HG02678 (cell line): ENCODE results near the gene SCRG1.

ENCODE experiments used
- ATAC-seq: cut with Tn5 transposase; IDR thresholded peaks from one replicate; pipeline ENCODE4 v1.9.1; 2021; ENCODE audit warnings: mild to moderate bottlenecking, moderate library complexity; ENCODE audit not compliant: unreplicated experiment

SCRG1 gene

DNA sequence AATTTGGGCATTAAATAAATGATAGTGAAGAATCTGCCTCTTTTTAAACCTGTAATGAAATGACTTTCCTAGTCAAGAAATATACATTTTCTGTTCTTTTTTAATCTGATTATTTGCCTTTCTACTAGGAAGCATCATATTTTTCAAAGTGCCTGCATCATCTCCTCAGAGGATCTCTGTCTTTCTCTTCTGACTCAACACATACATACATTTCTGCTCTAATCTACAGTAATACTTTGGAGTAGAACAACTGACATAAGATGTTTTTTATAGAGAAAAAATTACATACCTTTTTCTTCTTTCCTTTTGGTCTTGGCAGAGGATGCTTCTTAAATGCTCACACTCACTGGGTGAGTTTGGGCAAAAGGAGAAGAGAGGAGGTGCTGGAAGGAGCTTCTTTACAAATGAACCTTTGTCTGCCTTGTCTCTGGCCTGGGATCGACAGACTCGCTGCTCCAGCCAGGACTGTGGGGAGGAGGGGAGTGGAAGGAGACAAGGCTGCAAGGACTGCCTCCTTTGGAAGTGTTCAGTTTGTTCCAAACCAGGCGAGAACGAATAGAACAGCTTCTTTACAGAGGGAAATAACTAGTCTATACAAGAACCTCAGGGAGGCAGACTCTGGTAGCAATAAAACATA is at the start of gene SCRG1:
SCRG1 (minus strand) TSS at position 338 of the 637 bp plus-strand sequence. CDS start 7,702 bp downstream, outside the sequence.
- ATAC-seq: no peak

DNA sequence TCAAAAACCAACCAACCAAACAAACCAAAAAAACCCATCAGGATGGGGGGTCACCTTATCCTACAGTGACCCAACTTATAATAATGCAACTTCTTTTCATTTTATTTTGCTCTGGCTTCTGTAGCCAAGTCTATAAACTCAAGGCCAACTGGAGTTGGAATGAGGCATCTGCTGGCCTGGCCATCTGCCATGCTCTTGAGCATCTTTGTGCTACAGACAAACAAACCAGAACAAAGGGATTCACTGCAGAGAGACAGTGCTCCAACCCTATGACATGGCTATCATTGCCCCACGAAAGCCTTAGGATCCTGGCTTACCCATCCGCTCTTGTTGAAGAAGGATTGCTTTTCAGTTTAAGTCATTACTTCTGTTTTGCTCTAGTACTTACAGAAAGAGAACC is 49.2 kb upstream of the SCRG1 start:
- ATAC-seq: no peak

DNA sequence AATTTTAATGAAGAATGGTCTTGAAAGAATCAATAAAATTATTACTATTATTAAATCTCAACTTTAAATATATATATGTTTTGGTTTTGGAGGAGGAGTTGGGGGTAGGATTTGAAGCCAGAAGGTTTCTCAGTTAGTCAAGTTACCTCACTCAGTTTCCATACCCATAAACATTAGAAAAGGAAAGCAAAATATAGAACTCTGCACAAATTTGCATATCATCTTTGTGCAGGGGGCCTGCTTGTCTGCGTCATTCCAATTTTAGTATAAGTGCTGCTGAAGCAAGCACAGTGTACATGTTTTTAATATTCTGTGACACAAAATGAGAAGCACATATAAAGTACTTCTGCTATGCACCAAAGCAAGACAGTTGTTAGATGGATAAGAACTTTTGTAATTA is 47.5 kb upstream of the SCRG1 start:
- peak; percentile 74 for ATAC-seq

DNA sequence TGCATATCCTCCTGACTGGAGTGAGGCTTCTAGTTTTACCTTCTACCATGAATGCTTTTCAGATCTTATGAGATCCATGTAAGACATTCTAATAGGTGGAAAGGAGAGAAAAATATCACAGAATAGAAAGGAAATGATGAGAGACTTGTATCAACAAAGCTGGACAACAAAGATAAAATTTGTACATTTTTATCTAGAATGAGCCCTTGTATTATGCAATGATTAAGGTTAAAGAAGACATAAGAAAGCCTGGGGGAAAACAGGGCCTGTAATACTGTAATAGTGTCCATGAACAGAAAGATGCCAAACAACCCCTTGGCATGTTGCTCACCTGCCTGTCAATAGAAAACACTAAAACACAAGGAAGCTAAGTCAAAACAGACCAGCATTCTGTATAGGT is 44.2 kb upstream of the SCRG1 start:
- no peak for ATAC-seq

DNA sequence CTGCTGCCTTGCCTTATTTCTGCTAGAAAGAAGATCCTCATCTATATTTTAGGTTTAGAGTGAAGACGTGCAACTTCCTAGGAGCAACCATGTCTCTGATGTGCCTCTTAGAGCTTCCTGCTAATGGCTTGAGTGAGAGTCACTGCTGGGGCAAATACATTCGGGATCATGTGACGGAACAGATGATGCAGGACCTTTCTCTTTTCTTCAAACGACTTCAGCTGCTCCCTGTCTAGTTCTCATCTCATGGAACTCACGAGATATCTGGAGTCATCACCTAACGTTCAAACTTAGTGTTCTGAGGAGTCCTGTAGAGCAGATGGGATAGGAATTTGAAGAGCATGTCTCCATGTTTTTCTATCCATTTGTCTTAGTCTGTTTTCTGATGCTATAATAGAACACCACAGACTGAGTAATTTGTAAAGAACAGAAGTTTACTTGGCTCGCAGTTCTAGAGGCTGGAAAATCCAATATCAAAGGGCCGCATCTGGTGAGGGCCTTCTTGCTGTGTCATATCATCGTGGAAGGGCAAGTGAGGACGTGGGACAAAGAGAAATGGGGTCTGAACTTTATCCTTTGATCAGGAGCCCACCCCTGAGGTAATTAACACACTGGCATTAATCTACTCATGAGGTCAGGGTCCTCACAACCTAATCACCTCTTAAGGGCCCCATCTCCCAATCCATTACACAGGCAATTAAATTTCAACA is 43.5 kb upstream of the SCRG1 start:
- ATAC-seq: no peak

DNA sequence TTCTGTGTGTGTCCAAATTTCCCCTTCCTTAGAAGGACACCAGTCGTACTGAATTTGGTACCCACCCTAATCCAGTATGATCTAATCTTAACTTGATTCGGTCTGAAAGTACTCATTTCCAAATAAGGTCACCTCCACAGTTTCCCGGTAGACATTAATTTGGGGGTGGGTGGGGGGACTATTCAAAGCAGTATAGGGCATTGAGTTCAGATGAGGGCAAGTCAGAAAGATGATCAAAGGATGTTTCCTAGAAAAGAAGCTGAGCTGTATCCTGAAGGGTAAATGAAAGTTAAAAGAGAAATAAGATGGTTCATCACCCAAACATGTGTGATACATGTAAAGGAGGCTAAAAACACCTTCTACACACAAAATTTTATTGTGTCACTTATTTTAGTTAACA is 42.0 kb upstream of the SCRG1 start:
- ATAC-seq: no peak

DNA sequence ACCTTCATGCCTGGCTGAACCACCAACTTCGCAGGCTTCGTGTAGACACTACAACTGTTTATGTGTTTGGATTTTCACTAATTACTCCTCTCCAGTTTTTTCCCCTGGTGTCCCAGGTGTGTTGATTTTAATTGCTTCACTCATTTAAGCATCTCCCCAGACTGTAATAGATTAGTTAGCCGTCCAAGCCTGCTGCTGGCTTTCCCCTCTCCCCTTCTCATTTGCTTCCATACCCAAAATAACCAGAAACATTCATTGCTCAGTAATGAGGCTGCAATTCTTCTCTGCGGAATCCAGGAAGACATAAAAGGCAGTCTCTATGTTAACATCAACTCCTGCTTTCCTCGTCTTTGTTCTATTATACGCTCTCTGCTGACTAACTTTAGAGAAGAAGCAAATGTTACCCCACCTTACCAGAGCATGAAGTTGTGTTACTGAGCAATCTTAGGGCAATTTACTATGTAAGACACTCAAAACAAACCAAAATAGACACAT is 37.9 kb upstream of the SCRG1 start:
- ATAC-seq: no peak

DNA sequence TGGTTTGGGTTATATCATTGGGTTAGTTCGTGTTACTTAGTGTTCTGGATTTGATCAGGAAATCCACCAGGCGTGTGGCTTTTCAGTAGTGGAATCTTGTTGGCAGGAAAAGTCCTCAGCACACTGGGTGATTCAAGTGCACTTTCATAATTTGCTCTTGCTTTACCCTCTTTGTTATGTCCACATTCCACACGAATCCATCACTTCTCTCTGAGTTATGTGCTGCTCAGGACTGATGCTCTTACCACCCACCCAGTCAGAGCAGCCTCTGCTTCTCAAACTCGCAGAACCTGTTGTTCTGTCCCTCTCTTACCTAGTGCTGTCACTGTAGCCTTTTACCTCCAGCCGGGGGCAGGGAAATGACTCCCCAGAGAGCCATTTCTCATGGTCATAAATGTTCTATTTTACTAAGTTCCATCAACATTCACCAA is 37.2 kb upstream of the SCRG1 start:
- ATAC-seq: no peak

DNA sequence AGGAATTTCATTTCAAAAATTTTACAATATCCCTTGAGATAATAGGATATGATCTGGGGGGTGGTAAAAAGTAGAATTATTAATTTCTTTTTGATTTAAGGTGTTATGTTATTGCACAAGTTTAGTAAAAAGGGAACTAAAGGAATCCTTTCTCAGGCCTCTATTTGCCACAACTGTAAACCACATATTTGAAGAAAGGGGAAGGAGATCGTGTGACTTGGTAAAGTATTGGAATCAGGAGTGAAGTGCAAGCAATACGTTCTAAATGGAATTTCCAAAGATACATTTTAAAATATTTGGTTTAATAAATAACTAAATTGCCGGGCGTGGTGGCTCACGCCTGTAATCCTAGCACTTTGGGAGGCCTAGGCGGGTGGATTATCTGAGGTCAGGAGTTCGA is 35.3 kb upstream of the SCRG1 start:
- no peak for ATAC-seq

DNA sequence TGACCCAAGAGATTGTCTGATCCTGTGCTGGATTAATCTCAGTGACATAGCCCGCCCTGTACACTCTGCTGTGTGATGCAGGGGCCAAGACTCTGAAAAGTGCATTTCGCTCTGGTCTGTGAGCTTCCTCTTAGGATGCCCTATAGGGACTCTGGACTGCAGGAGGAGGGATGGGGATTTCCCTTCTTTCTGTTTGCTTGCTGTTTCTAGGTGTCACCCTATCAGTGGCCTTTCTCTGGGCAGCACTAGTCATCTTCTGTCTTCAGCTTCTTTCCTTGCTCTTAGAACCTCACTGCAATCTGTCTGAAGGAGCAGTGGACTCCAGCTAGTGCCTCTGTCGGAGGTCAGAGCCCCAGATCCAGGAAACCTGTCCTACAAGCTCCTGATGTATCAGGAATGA is 34.5 kb upstream of the SCRG1 start:
- no peak for ATAC-seq

DNA sequence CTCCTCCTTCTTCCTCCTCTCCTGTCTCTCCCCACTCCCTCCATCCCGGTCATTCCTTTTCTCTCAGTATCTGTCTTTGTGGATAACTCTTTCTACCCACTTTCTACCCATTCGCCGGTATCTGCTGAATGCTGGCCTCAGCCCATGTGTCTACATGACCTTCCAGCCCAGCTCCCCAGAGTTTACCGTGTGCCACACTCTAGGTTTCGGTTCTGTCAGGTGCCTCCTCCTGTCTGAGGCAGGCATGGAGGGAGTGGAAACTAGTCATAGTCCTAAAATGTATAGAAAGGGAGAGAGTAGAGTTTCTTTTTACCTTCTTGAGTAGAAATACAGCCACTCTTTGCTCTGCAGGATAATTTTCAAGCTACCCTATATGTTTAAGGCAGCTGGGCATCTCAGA is 33.5 kb upstream of the SCRG1 start:
- ATAC-seq: peak; percentile 47

DNA sequence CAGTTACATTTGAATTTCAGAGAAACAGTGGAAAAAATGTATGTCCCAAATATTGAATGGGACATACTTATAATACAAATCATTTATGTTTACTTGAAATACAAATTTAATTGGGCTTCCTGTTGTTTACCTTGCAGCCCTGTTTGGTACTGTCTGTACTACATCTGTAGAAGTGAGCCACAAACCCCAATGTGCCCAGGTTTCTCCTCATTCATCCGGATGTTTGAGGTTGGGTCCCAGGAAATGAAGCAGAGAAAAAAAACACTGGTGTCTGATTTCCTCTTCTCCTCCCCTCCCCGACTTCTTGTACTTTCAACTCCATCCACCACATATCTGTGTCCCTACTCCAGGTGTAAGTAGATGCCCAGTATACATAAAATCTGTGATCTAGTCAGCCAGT is 27.1 kb upstream of the SCRG1 start:
- no peak for ATAC-seq

DNA sequence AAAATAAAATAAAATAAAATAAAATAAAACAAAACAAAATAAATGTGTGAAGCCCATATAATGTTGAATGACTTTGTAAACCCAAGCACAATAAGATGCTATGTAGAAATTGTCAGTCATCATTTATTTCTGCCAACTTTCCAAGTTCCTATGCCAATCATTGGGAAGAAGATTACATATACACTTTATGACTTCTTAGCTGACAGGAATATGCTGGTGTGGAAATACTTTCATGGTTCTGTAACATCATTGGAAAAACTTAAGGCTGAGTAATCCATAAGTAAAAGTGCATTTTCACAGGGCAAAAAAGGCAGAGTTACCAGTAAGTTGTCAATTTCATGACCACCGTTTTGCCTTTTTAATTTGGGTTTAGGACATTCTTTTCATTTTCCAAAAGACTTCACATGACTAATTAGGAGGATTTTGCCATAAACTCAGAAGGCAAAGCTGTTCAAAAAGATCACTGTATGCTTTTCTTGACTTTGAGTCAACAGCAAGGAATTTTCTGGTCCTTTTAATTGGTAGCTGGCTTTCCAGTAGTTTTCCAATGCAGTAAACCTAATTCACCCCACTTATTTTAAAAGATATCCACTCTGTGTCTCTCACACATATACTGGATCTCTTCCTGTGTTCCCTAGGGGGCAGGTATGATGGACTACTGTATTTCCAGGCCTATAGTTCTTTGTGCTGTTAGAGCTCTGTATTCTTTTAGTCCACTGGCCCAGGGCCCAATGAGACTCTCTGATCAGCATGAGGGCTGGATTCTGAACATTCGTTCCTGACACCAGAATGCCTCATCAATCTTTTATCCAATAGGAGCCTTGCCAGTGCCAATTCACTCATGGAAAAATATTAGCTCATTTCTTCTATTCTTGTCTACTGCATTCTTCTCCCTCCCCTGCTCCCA is 26.2 kb upstream of the SCRG1 start:
- no peak for ATAC-seq

DNA sequence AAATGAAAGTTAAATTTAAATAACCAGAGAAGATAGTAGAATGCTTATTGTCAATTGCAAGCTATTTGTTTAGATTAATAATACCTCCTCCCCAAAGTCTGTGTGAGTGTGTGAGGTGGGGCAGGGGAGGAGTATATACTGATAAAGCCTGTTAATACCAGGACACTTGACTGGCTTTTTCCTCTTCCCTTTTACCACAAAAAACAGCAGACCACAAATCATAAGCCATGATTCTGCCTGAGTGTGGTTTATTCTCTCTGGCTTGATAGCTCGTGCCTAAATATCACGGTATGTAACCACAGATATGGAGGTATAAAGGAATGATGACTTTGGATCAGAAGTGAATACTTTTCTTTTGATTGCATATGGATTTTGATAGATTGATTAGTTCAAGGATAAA is 21.9 kb upstream of the SCRG1 start:
- no peak for ATAC-seq

DNA sequence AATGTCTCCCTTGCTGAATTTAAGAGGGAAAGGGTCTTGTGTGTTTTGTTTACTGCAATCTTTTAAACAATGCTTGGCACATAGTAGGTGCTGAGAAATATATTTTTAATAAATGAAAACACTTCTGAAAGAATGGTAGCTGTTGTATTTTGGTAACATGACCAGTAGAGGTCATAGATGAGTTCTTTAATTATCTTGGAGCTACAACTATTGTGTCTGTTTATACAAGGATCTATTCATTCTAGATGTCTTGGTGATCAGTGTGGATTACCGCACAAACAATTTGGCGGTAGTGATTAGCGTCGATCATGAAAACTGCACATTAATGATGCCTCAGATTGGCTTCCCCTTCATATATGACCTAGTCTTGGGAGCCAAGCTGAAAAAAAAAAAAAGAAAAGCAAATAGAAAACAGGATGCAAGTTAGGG is 21.4 kb upstream of the SCRG1 start:
- ATAC-seq: peak; percentile 50

DNA sequence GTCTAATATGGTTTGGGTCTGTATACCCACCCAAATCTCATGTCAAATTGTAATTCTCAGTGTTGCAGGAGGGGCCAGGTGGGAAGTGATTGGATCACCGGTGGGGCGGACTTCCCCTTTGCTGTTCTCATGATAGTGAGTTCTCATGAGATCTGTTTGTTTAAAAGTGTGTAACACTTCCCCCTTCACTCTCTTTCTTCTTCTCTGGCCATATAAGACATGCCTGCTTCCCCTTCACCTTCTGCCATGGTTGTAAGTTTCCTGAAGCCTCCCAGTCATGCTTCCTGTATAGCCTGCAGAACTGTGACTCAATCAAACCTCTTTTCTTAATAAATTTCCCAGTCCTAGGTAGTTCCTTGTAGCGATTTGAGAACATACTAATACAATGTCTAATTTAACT is 19.7 kb upstream of the SCRG1 start:
- ATAC-seq: no peak

DNA sequence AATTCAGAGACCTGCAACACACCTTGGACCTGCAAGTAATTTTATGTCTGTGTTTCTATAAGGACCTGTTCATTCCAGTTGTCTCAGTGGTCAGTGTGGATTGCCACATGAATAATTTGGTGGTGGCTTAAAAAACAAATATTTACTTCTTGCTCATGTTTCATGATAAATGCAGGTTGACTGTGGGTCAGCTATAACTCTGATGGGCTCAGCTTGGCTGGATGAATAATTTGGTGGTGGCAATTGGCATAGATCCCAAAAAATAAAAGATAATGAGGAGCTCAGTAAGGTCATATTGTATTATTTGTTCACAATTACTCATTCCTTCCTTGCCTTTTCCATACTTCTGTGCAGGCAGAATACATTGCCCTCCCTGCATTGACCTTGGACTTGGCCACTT is 18.9 kb upstream of the SCRG1 start:
- no peak for ATAC-seq

DNA sequence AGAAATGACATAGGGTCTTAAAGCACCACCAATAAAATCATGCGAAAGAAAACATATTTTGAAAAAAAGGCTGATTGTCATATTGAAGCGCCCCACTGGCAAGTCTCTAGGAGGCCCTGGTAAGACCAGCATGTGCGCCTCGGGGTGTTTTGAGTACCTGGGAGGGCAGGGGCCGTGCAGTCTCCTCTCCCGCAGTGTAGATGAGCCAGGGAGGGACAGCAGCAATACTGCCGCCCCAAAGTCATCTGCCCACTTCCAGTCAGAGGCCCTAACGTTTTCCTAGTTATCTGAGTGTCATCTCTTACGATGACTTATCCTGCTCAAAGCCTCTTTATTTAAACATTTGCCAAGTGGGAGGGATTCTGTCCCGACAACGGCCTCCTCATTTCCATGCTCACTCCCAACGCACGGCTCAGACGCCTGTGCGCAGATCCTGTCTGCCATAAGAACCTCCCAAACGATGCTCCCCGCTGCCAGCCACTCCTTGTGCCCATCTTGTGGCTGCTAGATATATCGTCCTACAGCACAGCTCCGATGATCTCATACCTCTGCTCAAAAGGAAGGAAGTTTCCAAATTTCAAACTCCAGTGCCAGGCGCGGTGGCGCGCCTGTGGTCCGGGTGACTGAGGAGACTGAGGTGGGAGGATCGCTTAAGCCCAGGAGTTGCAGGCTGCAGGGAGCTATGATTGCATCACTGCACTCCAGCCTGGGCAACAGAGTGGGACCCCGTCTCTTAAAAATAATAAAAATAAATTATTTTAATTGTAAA is 17.2 kb upstream of the SCRG1 start:
- no peak for ATAC-seq

DNA sequence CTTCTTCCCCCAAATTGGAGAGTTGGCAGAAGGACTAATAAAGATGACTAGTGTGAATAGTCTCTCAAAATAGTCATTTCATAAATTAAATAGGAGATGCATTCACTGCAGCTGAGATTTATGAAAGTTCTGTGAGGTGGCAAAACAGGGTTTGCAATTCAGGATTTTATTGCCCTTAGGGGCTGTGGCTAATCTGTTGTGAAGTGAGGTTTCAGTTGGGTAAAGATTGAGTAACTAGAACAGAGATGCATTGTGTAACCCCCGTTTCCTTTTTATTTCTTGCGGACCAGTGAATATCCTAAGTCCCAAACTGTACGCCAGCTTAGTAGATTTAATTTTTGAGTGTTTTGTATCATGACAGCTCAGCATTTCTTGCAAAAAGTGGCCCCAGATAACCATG is 16.2 kb upstream of the SCRG1 start:
- ATAC-seq: no peak

DNA sequence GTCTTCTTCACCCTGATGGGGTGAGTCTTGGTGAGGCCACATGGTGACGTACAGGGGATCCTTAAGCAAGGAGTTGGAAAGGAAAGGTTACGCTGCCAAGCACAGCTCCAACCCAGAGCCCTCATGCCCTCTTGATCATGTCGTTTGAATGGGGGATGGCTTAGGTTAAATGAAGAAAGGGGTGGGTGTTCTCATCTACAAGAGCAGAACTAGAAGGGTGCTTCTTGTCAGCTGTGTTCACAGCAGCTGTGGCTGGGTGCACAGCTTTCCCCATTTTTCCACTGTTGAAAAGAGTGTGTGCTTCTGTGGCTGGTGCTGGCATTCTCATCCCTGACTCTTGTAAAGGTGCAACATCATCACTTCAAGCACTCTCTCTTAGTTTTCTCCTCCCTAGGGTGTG is 15.5 kb upstream of the SCRG1 start:
- ATAC-seq: no peak

DNA sequence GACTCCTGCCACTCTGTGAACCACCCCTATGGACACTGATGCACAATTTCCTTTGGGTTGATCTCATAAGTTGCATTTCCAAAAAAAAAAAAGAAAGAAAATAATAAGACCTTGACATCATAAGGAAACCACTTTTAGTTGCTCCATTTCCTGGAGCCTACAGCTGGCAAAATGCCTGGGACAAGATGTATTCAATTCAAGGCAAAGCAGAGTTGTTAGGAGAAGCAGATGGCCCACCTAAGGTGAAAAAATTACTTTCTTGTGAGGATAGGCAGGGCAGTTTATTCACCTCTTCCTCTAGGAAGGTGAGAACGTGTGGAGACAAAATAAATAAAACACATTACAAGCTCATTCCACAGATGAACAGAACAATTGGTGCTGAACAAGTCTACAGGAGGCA is 14.1 kb upstream of the SCRG1 start:
- ATAC-seq: no peak
